ENCODE measurements around the gene ATL3.
"Not testable (repeated sequence)": the region's sequence is repeated elsewhere in the genome, so short reads cannot be mapped to it uniquely, and the experiment has no call there.

ATL3 gene

DNA sequence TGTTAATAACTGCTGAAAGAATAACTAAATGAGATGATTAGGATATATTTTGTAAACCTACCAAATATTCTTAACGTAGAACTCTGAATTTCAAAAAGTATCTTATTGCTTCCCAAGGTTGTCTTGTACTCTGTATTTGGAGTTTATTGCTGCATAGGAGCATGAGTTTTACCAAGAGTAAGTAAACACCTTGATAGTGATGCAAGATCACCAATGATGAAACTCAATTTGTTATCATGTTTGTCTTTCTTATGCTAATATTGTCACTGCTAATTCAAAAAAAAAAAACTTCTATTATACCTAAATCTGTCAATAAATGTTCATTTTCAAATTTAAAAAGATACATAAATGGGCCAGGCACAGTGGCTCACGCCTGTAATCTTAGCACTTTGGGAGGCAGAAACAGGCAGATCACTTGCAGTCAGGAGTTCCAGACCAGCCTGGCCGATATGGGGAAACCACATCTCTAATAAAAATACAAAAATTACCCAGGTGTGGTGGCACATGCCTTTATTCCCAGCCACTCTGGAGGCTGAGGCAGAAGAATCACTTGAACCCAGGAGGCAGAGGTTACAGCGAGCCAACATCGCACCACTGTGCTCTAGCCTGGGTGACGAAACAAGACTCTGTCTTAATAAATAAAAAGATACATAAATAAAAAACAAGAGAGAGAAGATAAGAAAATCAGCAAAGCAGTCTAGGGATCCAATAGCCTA, 84.6 kb downstream of the ATL3 start:
- no peak for DNase-seq (ENCODE audit: low read depth)

DNA sequence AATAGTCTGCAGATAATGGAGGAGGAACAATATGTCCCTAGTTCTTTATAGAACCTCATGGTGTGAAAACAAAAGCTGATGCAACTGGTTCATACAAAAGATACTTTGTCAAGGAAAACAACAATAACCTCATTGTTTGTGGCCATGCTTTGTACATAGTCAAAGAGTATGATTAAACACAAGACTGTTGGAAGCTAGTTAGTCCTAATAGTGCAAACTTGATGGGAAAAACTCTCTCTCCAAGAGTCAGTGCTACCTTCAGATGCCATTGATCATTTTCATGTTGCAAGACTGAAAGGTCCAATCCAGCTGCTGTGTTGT, 87.9 kb downstream of the ATL3 start:
- DNase-seq (ENCODE audit: low read depth), result no peak

DNA sequence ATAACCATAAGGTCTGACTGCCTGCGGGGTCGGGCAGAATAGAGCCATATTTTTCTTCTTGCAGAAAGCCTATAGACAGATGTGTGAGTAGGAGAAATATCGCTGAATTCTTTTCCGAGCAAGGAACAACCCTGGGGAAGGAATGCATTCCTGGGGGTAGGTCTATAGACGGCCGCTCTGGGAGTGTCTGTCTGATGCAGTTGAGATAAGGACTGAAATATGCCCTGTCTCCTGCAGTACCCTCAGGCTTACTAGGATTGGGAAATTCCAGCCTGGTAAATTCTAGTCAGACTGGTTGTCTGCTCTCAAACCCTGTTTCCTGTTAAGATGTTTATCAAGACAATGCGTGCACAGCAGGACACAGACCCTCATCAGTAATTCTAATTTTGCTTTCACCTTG, 90.0 kb downstream of the ATL3 start:
- not testable (repeated sequence) for DNase-seq (ENCODE audit: low read depth)

DNA sequence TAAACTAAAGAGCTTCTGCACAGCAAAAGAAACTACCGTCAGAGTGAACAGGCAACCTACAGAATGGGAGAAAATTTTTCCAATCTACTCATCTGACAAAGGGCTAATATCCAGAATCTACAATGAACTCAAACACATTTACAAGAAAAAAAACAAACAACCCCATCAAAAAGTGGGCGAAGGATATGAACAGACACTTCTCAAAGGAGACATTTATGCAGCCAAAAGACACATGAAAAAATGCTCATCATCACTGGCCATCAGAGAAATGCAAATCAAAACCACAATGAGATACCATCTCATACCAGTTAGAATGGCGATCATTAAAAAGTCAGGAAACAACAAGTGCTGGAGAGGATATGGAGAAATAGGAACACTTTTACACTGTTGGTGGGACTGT, 92.3 kb downstream of the ATL3 start:
- not testable (repeated sequence) for DNase-seq (ENCODE audit: low read depth)

DNA sequence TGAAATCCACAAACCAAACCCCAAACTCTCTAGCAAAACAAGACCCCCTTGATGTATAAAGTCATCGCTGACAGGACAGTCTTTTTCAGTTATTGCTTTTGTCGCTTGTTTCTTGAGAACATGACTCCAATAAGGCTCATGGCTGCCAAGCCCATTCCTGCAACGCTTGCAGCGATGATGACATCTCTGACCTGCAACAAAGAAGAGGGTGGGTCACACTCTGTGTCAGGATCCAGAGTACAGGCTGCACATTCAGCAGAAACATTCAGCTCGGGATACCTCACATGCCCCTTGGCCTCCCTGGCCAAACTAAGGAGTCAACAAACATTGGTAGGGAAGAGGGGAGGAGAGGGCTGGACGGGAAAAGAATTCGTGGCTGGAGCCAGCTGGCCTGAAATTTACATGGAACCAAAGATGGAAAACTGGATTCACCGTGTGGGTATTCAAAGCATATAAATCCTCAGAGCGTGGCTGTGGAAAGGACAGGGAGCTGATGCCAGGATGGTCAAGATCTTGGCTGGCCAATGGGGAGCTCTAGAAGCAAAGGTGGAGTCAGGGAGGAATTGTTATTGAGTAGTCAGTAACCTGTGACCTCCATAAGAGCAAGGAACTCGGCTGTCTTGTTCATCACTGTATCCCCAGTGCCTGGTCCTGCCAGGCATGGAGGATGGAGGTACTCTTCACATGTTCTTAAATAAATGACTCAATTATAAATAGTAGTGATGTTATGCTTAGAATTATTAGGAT, 96.1 kb downstream of the ATL3 start:
- no peak for DNase-seq (ENCODE audit: low read depth)
